Type B pancreatic cell (in vitro differentiated cells): Measurements from ENCODE around the gene TMEM269. TPM values are rescaled to one million over a fixed set of nuclear protein-coding genes. Genes with fewer than 3 reads are reported as not detected.

Source experiments
- DNase-seq: peaks from one replicate; pipeline ENCODE4 v3.0.0; 2021; ENCODE audit warnings: mixed read lengths; ENCODE audit not compliant: unreplicated experiment; ENCODE audit errors: extremely low spot score
- H3K27ac Mint-ChIP-seq: 2 replicates; pipeline ENCODE4 v1.8.0; 2021; ENCODE audit warnings: mild to moderate bottlenecking, mixed read lengths
- H3K27me3 Mint-ChIP-seq: 2 replicates; pipeline ENCODE4 v1.8.0; 2021; ENCODE audit warnings: mixed read lengths
- H3K36me3 Mint-ChIP-seq: 2 replicates; pipeline ENCODE4 v1.8.0; 2021; ENCODE audit warnings: mixed read lengths
- H3K4me1 Mint-ChIP-seq: one replicate; pipeline ENCODE4 v1.8.0; 2021; ENCODE audit warnings: mixed read lengths; ENCODE audit not compliant: unreplicated experiment
- H3K4me3 Mint-ChIP-seq: 2 replicates; pipeline ENCODE4 v1.8.0; 2021; ENCODE audit warnings: mild to moderate bottlenecking, mixed read lengths
- H3K9me3 Mint-ChIP-seq: 2 replicates; pipeline ENCODE4 v1.8.0; 2021; ENCODE audit warnings: mixed read lengths
- CTCF ChIP-seq: fragments of 200-600 bp; sonication (generic); conservative IDR thresholded peaks from 2 replicates; pipeline ENCODE4 v1.5.0; 2021; ENCODE audit warnings: antibody characterized with exemption, mild to moderate bottlenecking
- total RNA-seq: library from RNA; stranded (reverse); gene quantifications from 2 replicates; pipeline ENCODE4 v1.2.1, GENCODE V29; 2021; ENCODE audit warnings: low replicate concordance

The TMEM269 gene
- total RNA-seq, 1 donor from 2014 or later, result 0.41 TPM

- Mint-ChIP-seq H3K36me3 (peaks cover 12% of the 10 kb centered on the region), H3K27ac (peak overlapping the region; percentile 72), H3K9me3 (no peaks in the 10 kb centered on the region), H3K4me3 (peak overlapping the region; percentile 89), H3K4me1 (peaks cover 12% of the 10 kb centered on the region), H3K27me3 (no peaks in the 10 kb centered on the region)
- no peak for DNase-seq
- TF ChIP-seq CTCF, result no peak
These were observed 31.3 kb downstream of the TMEM269 start for GRCh38 chr1:42815941-42816584.

GRCh38 chr1:42816585-42817439 is 32.0 kb downstream of the TMEM269 start, which contains the start of the genes ERMAP and SVBP:
Gene ERMAP (plus strand): TSS chr1:42817122. CDS start chr1:42830449, 13,327 bp downstream.
Gene SVBP (minus strand): TSS chr1:42817397. CDS start chr1:42816544, 853 bp downstream.
- Mint-ChIP-seq H3K36me3 (peaks cover 8% of the 10 kb centered on the region), H3K27ac (peak within 1 kb of the TSS; percentile 72)

GRCh38 chr1:42817440-42817767 is 32.6 kb downstream of the TMEM269 start:
- peaks cover 8% of the 10 kb centered on the region for H3K36me3 Mint-ChIP-seq
- H3K9me3 Mint-ChIP-seq, result no peaks in the 10 kb centered on the region
- peaks cover 14% of the 10 kb centered on the region for H3K4me1 Mint-ChIP-seq
- DNase-seq, result no peak
- peak overlapping the region; percentile 82 for H3K4me3 Mint-ChIP-seq
- H3K27ac Mint-ChIP-seq, result peak overlapping the region; percentile 19
- no peaks in the 10 kb centered on the region for H3K27me3 Mint-ChIP-seq
- no peak for TF ChIP-seq CTCF

More at GRCh38 chr1:42816585-42817439, 32.0 kb downstream of the TMEM269 start, which contains the start of the genes ERMAP and SVBP:
- peak; percentile 98 for DNase-seq
- no peak for TF ChIP-seq CTCF
- Mint-ChIP-seq H3K27me3 (no peaks in the 10 kb centered on the region), H3K4me1 (peaks cover 12% of the 10 kb centered on the region), H3K9me3 (no peaks in the 10 kb centered on the region), H3K4me3 (peak within 1 kb of the TSS; percentile 89)

- H3K36me3 Mint-ChIP-seq, result peaks cover 8% of the 10 kb centered on the region
- peaks cover 20% of the 10 kb centered on the region for H3K4me1 Mint-ChIP-seq
- H3K9me3 Mint-ChIP-seq, result no peaks in the 10 kb centered on the region
- no peaks in the 10 kb centered on the region for H3K27me3 Mint-ChIP-seq
- no peak for DNase-seq
- no peak for TF ChIP-seq CTCF
- H3K4me3 Mint-ChIP-seq, result peak overlapping the region; percentile 82
- no peak overlapping the region for H3K27ac Mint-ChIP-seq
These were observed 33.2 kb downstream of the TMEM269 start for GRCh38 chr1:42817976-42818375.

- DNase-seq, result no peak
- Mint-ChIP-seq H3K36me3 (peaks cover 3% of the 10 kb centered on the region), H3K27ac (no peak overlapping the region), H3K27me3 (no peaks in the 10 kb centered on the region), H3K4me3 (no peak overlapping the region), H3K9me3 (no peaks in the 10 kb centered on the region), H3K4me1 (peaks cover 33% of the 10 kb centered on the region)
- TF ChIP-seq CTCF, result no peak
These were observed 36.0 kb downstream of the TMEM269 start for GRCh38 chr1:42820813-42821212.
